Neutrophil (primary cell): Measurements from ENCODE around the gene CLEC9A.
A peak's percentile ranks its signal among the peaks of the same experiment; 100 is the strongest.

Source experiments
- H3K27ac ChIP-seq: fragments of 200-600 bp; sonication (generic); 2 replicates; pipeline ENCODE4 v1.5.1; 2016; ENCODE audit warnings: mild to moderate bottlenecking, moderate library complexity
- H3K27me3 ChIP-seq: fragments of 200-600 bp; sonication (generic); 2 replicates; pipeline ENCODE4 v1.6.0; 2016; ENCODE audit warnings: mild to moderate bottlenecking
- H3K36me3 ChIP-seq: fragments of 200-600 bp; sonication (generic); 2 replicates; pipeline ENCODE4 v1.5.1; 2017
- H3K4me1 ChIP-seq, 2 experiments: fragments of 200-600 bp in 1 of 2; sonication (generic) in 1 of 2; 1 replicate in 1 of 2; 2 replicates in 1 of 2; pipeline versions ENCODE4 v1.5.1 to v1.6.1; 2013 to 2016; ENCODE audit warnings: low read depth in 1 of 2, low read length in 1 of 2, mild to moderate bottlenecking in 1 of 2, moderate library complexity in 1 of 2; ENCODE audit not compliant: control insufficient read depth in 1 of 2, insufficient read depth in 1 of 2
- H3K4me3 ChIP-seq, 2 experiments: fragments of 200-600 bp in 1 of 2; sonication (generic) in 1 of 2; 1 replicate in 1 of 2; 2 replicates in 1 of 2; pipeline ENCODE4 v1.5.1; 2013 to 2016; ENCODE audit warnings: low read depth in 1 of 2, low read length in 1 of 2, mild to moderate bottlenecking in 1 of 2, moderate library complexity in 1 of 2
- H3K9me3 ChIP-seq: fragments of 200-600 bp; sonication (generic); 2 replicates; pipeline ENCODE4 v1.5.1; 2016
- CTCF ChIP-seq: fragments of 200-600 bp; sonication (generic); IDR thresholded peaks from 2 replicates; pipeline ENCODE4 v1.5.1; 2016; ENCODE audit warnings: antibody characterized with exemption

CLEC9A gene

GRCh38 chr12:10084733-10085132, 54.3 kb downstream of the CLEC9A start:
- TF ChIP-seq CTCF: no peak
- H3K36me3 ChIP-seq: no peaks in the 10 kb centered on the region

GRCh38 chr12:10086387-10086786, 55.9 kb downstream of the CLEC9A start:
- Histone ChIP-seq H3K4me3 (no peak overlapping the region), H3K27me3 (no peaks in the 10 kb centered on the region), H3K9me3 (no peaks in the 10 kb centered on the region), H3K4me1 (peaks cover 27% of the 10 kb centered on the region in 2 experiments), H3K27ac (no peak overlapping the region), H3K36me3 (no peaks in the 10 kb centered on the region)
- TF ChIP-seq CTCF: no peak

More at GRCh38 chr12:10084733-10085132, 54.3 kb downstream of the CLEC9A start:
- H3K4me3 ChIP-seq: no peak overlapping the region
- no peaks in the 10 kb centered on the region for H3K27me3 ChIP-seq
- no peaks in the 10 kb centered on the region for H3K9me3 ChIP-seq
- H3K27ac ChIP-seq: no peak overlapping the region
- H3K4me1 ChIP-seq: peaks cover 37 to 38% of the 10 kb centered on the region in 2 experiments

GRCh38 chr12:10088031-10088430, 57.5 kb downstream of the CLEC9A start:
- no peak for TF ChIP-seq CTCF
- no peak overlapping the region for H3K27ac ChIP-seq
- no peaks in the 10 kb centered on the region for H3K36me3 ChIP-seq
- H3K9me3 ChIP-seq: no peaks in the 10 kb centered on the region
- H3K4me3 ChIP-seq: no peak overlapping the region
- H3K27me3 ChIP-seq: no peaks in the 10 kb centered on the region
- peaks cover 15% of the 10 kb centered on the region in 2 experiments for H3K4me1 ChIP-seq

- no peaks in the 10 kb centered on the region for H3K9me3 ChIP-seq
- TF ChIP-seq CTCF: no peak
These were observed 58.7 kb downstream of the CLEC9A start for GRCh38 chr12:10088955-10089900.

GRCh38 chr12:10094646-10095395, 64.3 kb downstream of the CLEC9A start:
- H3K4me1 ChIP-seq: peaks cover 27% of the 10 kb centered on the region in 2 experiments
- H3K36me3 ChIP-seq: no peaks in the 10 kb centered on the region
- no peak overlapping the region for H3K4me3 ChIP-seq
- no peaks in the 10 kb centered on the region for H3K9me3 ChIP-seq
- TF ChIP-seq CTCF: no peak
- H3K27ac ChIP-seq: peak overlapping the region; percentile 62
- no peaks in the 10 kb centered on the region for H3K27me3 ChIP-seq

More at GRCh38 chr12:10088955-10089900, 58.7 kb downstream of the CLEC9A start:
- Histone ChIP-seq H3K4me3 (no peak overlapping the region), H3K27ac (peak overlapping the region; percentile 61), H3K36me3 (no peaks in the 10 kb centered on the region), H3K27me3 (no peaks in the 10 kb centered on the region), H3K4me1 (peaks cover 18 to 22% of the 10 kb centered on the region in 2 experiments)
